Measurements from ENCODE around the gene EPS15.
"Not testable (repeated sequence)": the region's sequence is repeated elsewhere in the genome, so short reads cannot be mapped to it uniquely, and the experiment has no call there.

EPS15 gene

DNA sequence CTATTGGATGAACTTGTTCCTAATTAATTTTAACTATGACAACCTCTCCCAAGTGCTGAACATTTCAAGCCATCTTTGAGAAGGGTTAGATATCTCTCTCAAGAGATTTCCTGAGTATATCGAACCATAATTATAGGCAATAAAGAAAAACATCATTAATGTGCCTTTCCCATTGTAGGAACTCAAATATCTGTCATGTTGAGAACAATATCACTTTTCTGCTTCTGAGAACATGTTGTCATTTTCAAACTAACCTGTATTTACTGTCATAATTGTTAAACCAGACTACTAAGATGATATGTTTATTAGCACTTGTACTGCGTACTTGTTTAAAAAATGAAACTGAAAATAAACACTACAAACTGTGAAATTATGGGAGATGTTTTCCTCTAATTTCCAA is 4.3 kb downstream of the EPS15 start:
- DNase-seq, result no peak

DNA sequence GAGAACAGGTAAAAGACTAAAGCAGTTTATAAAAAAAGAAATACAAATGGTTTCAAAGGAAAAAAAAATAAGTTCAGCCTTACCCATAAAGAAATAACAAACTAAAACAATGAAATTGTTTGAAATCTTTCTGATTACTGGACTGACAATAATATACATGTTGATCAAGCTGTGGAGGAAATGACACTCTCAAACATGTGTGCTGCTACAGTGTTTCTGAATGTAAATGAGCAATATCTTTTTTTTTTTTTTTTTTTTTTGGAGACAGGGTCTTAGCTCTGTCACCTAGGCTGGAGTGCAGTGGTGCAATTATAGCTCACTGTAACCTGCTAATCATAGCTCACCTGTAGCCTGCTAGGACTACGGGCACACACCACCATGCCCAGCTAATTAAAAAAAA is 6.5 kb downstream of the EPS15 start:
- DNase-seq, result no peak

DNA sequence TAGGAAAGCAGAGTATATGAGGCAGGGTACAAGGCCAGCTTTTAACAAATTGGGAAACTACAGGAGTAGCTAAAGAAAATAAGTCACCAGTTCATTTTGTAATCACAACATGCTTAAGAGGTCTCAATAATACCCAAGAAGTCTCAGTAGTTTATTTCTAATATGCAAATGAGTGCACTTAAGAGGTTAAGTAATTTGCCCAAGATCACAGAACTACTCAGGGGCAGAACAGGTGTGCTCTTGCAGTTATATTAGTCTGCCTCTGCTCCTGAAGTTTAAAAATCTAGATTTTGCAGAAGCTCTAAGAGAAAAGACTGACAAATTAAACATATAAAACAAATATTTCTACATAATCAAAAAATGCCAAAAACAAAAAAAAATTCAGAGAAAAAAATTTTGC is 6.9 kb downstream of the EPS15 start:
- DNase-seq, result no peak

DNA sequence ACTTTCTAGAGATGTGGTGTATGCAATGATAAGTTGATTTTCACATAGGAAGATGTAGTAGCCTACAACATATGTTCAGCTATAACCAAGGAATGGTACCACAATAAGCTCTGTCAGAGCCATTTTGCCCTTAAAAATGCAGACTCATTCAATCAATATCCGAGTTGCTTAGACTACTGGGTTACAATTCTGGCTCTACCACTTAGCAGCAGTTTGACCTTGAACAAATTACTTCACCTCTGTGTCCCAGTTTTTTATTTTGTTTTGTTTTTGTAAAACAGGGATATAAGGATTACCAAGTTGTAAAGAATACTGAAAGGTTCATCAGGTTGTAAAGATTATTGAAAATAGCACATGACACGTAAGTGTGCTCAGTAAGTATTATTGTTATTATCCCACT is 9.3 kb downstream of the EPS15 start:
- no peak for DNase-seq

DNA sequence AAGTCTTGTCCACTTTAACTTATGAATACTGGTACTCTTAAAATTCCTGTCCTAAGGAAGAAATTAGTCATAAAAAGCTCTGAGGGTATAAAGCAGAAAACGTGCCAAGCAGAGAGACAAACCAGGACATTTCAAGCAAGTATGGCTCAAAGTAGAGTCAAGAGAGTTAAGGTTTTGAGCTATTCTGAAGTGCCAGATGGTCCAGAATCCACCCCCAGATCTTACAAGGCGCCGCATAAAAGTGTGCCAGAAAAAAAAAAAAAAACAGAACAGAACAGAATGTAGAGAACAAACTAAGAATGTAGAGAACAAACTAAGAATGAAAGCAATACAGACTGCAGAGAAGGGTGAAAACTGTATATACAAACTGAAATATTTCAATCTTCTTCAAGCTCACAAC is 12.5 kb downstream of the EPS15 start:
- DNase-seq, result no peak

DNA sequence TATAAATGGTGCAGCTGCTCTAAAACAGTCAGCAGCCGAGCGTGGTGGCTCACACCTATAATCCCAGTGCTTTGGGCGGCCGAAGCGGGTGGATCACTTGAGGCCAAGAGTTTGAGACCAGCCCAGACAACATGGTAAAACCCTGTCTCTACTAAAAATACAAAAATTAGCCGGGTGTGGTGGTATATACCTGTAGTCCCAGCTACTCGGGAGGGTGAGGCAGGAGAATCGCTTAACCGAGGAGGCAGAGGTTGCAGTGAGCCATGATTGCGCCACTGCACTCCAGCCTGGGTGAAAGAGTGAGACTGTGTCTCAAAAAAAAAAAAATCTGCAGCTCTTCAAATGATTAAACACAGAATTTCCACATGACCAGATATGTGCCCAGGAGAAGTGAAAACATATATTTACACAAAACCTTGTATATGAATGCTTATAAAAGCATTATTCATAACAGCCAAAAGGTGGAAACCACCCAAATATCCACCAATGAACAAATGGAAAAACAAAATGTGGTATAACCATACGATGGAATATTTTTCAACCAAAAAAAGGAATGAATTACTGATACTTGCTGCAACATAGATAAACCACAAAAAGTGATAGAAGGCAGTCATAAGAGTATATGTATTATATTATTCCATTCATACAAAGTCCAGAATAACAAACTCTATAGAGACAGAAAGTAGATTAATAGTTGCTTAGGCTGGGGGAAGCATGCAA is 14.1 kb downstream of the EPS15 start:
- DNase-seq, result no peak

DNA sequence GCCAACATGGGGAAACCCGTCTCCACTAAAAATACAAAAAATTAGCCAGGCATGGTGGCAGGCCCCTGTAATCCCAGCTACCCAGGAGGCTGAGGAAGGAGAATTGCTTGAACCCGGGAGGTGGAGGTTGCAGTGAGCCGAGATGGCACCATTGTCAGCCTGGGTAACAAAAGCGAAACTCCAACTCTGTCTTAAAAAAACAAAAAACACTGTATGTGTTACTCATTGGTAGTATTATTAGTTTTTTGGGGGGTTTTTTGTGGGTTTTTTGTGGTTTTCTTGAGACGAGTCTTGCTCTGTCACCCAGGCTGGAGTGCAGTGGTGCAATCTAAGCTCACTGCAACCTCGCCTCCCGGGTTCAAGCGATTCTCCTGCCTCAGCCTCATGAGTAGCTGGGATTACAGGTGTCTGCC is 17.8 kb downstream of the EPS15 start:
- DNase-seq, result not testable (repeated sequence)

DNA sequence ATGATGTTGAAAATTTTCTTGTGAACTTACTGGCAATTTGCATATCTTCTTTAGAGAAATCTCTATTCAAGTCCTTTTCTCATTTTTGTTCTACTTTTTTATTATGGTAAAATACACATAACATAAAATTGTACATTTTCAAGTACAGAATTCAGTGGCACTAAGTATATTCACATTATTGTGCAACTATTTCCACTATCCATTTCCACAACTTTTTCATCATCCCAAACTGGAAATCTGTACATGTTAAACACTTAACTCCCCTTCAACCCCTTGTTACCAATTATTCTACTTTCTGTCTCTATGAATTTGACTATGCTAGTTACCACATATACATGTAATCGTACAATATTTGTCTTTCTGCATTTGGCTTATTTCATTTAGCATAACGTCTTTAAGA is 19.4 kb downstream of the EPS15 start:
- no peak for DNase-seq

DNA sequence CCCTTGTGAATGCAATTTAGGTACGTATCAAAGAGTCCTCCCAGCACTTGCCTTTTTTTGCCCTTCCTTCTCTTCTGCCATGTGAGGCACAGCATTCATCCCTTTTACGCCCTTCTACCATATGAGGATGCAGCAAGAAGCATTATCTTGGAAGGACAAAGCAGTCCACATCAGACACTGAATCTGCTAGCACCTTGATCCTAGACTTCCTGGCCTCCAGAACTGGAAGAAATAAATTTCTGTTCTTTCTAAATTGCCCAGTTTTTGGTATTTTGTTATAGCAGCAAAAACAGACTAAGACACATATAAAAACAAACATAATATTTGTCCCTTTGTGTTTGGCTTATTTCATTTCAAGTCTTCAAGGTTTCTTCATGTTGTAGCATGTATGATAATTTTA is 20.1 kb downstream of the EPS15 start:
- no peak for DNase-seq

DNA sequence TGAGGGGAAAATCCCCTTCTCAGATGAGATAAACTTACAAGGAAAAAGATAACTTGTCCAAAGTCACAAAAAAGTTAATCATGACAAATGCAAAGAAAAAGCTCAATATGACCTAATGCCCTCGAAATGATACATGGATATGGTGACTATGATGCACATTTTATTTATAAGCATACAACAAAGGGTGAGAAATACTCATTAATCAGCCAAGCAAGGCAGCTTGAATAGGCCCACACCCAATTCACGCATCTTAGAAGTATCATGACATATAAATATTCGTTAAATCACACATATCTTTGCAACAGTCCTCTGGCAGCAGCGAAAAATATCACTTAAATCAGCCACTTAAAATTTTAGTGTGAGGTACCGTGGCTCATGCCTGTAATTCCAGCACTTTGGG is 21.7 kb downstream of the EPS15 start:
- no peak for DNase-seq

DNA sequence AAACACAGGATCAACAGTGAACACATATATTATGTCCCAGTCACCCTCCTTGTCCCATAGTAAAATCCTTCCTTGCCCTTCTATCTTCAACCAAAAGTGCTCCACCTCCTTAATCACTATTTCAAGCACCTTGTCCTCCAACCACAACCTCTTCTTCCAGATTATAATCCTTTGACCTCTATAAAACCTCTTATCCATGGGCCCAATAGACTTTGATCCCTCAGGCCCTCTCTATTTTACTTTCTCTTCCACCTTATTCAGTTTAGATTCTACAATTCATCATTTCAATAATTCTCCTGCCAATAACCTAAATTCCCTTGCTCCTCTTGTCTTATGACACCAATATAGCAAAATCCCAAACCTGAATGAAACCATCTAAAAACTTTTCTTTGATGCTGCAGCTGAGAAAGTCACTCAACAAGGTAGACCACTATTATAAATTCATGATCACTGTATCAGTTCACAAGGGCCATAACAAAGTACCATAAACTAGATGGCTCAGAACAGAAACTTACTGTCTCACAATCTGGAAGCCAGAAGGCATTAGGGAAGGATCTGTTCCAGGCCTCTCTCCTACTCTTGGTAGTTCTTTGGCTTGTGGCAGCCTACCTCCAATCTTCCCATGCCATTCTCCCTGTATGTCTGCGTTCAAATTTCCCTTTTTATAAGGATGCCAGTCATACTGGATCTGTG is 24.8 kb downstream of the EPS15 start:
- no peak for DNase-seq

DNA sequence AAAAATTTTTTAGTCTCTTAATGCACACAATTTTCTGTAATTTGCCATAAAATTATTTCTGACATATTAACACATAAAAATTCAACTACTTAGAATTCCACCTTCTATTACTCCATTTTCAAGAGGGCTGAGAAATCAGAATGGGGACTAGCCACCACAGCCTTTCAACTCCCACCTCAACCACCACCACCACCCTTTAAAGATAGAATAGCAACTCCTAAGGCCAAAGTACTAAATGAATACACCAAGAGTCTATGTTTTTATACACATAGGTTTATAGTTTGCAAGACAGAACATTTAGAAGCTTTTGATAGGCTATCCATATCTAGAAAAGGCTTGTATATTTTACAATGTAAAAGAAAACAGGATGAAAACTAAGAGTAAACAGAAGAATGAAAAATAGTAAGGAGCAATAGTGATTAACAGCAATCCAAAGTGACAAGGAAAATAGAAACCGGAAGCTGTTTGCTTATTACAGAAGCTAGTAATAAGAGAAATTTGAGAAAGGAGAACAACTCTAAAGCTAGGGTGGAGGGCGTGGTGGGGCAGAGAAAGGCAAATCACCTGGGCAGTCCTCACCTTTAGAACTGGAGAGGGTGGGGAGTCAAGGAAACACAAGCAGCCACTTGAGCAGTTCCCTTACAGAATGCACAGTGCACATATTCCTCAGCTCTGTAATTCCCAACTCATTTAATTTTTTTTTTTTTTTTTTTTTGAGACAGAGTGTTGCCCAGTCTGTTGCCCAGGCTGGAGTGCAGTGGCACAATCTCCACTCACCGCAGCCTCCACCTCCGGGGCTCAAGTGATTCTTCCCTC is 27.7 kb downstream of the EPS15 start:
- no peak for DNase-seq

DNA sequence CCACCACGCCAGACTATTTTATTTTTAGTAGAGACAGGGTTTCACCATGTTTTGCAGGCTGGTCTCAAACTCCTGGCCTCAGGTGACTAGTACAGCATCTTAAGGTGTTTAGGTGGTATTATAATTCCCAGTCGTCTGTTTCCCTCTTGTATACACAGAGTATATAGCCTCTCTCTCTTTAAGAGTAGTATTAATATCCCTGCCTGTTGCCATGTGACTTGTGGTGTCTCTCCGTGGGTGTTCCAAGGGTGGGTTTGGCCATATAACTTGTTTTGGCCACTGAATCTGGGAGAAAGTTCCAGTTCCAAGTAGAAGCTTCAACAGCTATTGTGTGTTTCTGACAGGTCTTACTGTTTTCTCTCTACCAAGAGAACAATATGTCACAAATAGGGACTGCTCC is 29.6 kb downstream of the EPS15 start:
- no peak for DNase-seq

DNA sequence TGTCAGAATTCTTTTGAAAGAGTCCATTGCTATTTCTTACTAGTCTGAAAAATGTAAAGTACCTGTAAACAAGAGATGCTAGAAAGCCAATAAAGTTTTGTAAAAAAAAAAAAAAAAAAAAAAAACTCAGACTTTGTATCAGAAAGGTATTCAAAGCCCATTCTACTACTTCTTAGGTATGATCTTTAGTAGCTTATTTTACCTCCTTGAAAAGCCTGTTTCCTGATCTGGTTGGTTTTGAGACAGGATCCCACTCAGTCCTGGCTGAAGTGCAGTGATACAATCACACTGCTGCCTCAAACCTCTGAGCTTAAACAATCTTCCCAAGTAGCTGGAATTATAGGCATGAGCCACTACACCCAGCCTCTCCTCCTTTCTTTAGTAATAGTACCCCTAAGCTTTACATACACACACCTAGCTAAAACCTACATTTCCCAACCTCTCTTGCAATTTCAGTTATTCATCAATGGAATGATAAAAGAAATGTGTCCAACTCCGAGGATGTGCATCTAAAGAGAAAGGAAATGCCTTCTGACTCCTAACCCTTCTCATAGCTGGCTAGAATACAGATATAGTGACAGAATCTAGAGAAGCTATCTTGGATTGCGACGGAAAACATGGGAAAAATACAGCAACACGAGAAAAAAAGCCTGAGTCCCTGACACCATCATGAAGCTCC is 30.6 kb downstream of the EPS15 start:
- no peak for DNase-seq

DNA sequence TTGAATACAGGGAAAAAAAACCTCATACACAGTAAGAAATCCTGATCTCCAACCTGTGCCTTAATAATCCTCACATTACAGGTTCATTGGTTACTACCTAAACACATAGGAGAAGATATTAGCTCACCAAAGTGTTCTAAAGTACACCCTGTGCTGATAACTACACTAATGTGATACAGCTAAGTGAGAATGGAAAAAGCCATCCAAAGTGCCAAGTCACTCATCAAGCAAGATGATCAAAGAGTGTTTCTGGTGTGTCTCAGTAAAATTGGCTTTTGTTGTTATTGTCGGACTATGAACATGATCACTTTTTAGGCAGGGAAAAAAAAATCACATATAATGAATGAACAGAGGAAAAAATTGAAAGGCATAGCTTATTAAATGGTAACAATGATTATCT is 31.4 kb downstream of the EPS15 start:
- DNase-seq, result no peak

DNA sequence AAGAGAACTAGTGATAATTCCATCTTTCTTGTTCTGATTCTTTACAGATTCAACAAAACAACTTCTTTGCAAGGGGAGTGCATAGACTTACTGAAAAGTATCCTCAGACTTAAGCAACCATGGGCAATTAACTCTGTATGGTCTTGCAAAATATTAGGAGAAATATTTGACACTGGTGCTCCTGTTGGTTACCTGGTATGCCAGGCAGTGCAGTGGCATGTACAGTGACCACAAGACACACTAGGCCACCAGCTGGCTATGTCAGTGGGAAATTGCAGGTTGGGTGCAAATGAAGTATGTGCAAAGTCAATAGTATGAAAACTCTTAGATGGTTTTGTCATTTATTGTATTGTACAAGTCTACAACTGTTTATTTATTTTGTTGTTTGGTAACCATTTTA is 34.5 kb downstream of the EPS15 start:
- DNase-seq, result no peak

DNA sequence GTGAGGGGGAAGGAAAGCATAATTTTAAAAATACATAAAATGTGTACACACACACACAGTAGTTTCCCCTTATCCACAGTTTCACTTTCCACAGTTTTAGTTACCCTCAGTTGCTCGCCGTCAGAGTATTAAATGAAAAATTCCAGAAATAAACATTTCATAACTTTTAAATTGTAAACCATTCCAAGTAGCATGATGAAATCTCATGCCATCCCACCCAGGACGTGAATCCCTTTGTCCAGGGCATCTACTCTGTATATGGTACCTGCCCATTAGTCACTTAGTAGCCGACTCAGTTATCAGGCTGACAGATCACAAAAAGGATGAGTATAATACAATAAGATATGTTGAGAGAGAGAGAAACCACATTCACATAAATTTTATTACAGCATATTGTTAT is 36.2 kb downstream of the EPS15 start:
- DNase-seq, result no peak

DNA sequence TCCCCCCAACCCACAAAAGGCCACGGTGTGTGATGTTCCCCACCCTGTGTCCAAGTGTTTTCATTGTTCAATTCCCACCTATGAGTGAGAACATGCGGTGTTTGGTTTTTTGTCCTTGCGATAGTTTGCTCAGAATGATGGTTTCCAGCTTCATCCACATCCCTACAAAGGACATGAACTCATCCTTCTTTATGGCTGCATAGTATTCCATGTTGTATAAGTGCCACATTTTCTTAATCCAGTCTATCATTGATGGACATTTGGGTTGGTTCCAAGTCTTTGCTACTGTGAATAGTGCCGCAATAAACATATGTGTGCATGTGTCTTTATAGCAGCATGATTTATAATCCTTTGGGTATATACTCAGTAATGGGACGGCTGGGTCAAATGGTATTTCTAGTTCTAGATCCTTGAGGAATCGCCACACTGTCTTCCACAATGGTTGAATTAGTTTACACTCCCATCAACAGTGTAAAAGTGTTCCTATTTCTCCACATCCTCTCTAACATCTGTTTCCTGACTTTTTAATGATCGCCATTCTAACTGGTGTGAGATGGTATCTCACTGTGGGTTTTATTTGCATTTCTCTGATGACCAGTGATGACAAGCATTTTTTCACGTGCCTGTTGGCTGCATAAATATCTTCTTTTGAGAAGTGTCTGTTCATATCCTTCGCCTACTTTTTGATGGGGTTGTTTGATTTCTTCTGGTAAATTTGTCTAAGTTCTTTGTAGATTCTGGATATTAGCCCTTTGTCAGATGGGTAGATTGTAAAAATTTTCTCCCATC is 44.0 kb downstream of the EPS15 start:
- not testable (repeated sequence) for DNase-seq

DNA sequence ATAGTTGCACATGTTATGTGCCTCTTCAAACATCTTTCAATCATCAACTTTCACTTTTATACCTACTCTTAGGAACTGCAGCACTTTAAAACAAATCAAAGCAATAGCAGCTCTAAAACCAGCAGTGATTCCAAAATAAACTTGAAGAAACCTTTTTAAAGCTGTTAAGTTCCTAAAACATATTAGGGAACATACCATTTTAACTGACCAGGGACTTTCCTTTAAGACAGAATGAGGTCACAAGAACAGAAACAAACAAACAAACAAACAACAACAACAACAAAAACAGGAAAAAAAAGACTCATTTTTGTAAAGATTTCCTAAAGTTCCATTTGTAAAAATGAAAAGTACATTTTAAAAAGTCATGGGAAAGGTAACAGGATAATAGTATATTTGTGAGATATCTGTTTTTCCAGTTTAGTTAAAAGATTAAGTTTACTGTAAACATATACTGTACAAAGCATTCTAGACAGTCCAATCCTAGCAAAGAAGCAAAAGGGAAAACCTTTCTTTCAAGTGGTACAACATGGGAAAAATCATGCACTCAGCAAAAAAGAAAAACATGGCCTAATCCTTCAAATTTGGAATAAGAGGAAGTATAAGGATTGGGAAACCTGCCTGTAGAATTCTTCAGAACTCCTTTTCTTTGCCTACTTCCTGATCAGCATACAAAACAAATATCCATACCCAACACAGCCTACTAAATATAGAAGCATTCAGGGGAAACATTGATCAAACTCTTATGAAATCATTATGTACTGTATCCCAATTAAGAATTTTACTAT is 45.5 kb downstream of the EPS15 start:
- DNase-seq, result no peak

DNA sequence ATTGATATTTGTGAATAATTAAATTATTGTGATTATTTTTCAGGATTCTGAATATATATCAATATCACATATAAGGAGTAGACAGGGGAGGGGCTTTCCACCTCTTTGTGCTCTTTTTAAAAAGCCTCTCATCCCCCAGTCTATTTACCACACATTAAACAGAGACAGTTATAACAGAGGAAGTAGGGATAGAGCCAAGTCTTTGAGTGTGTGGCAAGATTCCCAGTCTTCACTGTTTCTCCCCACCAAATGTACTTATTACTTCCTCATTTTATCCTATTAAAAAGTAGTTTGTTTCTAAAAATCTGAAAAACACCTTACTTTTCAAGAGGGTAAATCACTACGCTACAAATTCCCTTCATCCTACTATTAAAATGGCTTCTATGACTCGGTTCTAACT is 46.7 kb downstream of the EPS15 start:
- DNase-seq, result no peak

DNA sequence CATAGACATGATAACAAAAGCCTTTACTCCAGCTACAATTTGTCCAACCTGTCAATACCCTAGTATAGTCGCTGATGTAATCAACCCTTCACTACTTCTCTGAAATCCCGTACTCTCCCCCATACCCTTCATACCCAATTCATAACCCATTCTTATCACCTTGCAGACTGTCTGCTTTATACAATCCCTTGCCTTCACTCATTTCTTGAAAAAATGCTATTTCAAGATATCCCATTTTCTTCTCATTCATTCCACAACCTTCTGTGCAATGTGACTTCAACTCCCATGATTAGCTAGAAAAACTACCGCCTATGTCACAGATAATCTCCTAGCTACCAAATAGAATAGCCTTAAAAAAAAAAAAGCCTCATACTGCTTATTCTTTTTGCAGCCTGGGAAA is 49.5 kb downstream of the EPS15 start:
- no peak for DNase-seq

DNA sequence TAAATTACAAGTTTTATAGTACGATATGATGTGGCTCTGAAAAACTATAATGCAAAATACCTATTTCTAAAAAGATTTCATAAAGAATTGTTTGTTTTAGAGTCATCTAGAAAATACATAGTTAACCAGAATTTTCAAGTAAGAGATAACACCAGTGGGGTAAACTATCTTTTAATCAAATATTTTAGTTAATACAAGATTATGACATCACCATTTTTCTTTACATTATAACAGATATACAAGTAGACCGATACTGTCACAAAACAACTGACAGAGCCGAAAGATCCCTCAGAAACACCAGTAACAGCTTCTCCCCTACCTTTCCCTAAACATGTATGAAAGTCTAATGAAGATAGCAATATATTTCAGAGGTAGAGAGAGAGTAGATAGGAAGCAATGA is 54.2 kb downstream of the EPS15 start:
- no peak for DNase-seq
